ENCODE results near the gene POLH. TPM values are rescaled to one million over a fixed set of nuclear protein-coding genes. Genes with fewer than 3 reads are reported as not detected.
A peak's percentile ranks its signal among the peaks of the same experiment; 100 is the strongest.
"Not testable (repeated sequence)": the region's sequence is repeated elsewhere in the genome, so short reads cannot be mapped to it uniquely, and the experiment has no call there.

POLH gene
- total and polyA plus RNA-seq, 4 donors = 9.5 to 18.0 (median 11.9) TPM

GRCh38 chr6:43639984-43640800 is 64.2 kb downstream of the POLH start:
- peaks cover 39% of the 10 kb centered on the region for H3K4me1 ChIP-seq (ENCODE audit: control insufficient read depth, insufficient read depth, low read length)
- WGBS (ENCODE audit: insufficient coverage) = 85% methylated on average over 21 of the region's 21 CpGs
- no peak overlapping the region for H3K4me3 ChIP-seq (ENCODE audit: low read depth, low read length)
- no peaks in the 10 kb centered on the region for H3K9me3 ChIP-seq (ENCODE audit: control insufficient read depth, insufficient read depth, low read length)
- no peak overlapping the region for H3K27ac ChIP-seq (ENCODE audit: low read depth, low read length)
- no peak for DNase-seq (ENCODE audit: low read depth in 4 of 6, low spot score in 6 of 6)
- H3K27me3 ChIP-seq (ENCODE audit: control insufficient read depth, insufficient read depth, low read length) = no peaks in the 10 kb centered on the region
- peaks cover 43% of the 10 kb centered on the region for H3K36me3 ChIP-seq (ENCODE audit: control insufficient read depth, insufficient read depth, low read length)

GRCh38 chr6:43644940-43645612 is 69.1 kb downstream of the POLH start, which contains the start of gene RSPH9:
Gene RSPH9, plus strand, starts transcription at chr6:43645036. Its CDS starts 63 bp downstream, at chr6:43645099.
- peak in 2 of 6 donors; percentile 79 to 80 for DNase-seq (ENCODE audit: low read depth in 4 of 6, low spot score in 6 of 6)
- peak within 1 kb of the TSS; percentile 69 for H3K27ac ChIP-seq (ENCODE audit: low read depth, low read length)
- H3K4me1 ChIP-seq (ENCODE audit: control insufficient read depth, insufficient read depth, low read length) = peaks cover 12% of the 10 kb centered on the region
- H3K9me3 ChIP-seq (ENCODE audit: control insufficient read depth, insufficient read depth, low read length) = no peaks in the 10 kb centered on the region
- H3K36me3 ChIP-seq (ENCODE audit: control insufficient read depth, insufficient read depth, low read length) = peaks cover 23% of the 10 kb centered on the region
- WGBS (ENCODE audit: insufficient coverage) = 1% methylated on average over 52 of the region's 52 CpGs
- H3K27me3 ChIP-seq (ENCODE audit: control insufficient read depth, insufficient read depth, low read length) = no peaks in the 10 kb centered on the region
- H3K4me3 ChIP-seq (ENCODE audit: low read depth, low read length) = peak within 1 kb of the TSS; percentile 52

DNA sequence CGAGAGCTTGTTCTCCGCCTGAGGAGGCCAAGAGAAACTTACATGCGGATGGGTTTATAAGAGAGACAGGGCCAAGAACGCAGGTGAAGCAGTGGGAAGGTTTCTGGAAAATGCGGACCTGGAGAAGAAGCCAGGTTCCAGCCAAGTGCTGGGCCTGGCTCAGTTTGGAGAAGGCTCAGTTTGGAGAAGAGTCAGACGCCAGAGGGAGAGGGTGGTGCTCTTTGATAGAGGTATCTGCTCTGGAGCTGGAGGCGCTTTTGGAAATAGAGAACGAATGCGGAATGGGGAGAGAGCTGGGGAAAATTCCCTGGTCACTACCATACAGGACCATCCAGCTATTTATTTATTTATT is 69.6 kb downstream of the POLH start:
- H3K27ac ChIP-seq (ENCODE audit: low read depth, low read length) = no peak overlapping the region
- H3K9me3 ChIP-seq (ENCODE audit: control insufficient read depth, insufficient read depth, low read length) = no peaks in the 10 kb centered on the region
- 16% methylated on average over 6 of the region's 9 CpGs for WGBS (ENCODE audit: insufficient coverage)
- H3K36me3 ChIP-seq (ENCODE audit: control insufficient read depth, insufficient read depth, low read length) = peaks cover 18% of the 10 kb centered on the region
- H3K27me3 ChIP-seq (ENCODE audit: control insufficient read depth, insufficient read depth, low read length) = no peaks in the 10 kb centered on the region
- H3K4me1 ChIP-seq (ENCODE audit: control insufficient read depth, insufficient read depth, low read length) = peaks cover 10% of the 10 kb centered on the region
- peak overlapping the region; percentile 52 for H3K4me3 ChIP-seq (ENCODE audit: low read depth, low read length)
- DNase-seq (ENCODE audit: low read depth in 4 of 6, low spot score in 6 of 6) = no peak

DNA sequence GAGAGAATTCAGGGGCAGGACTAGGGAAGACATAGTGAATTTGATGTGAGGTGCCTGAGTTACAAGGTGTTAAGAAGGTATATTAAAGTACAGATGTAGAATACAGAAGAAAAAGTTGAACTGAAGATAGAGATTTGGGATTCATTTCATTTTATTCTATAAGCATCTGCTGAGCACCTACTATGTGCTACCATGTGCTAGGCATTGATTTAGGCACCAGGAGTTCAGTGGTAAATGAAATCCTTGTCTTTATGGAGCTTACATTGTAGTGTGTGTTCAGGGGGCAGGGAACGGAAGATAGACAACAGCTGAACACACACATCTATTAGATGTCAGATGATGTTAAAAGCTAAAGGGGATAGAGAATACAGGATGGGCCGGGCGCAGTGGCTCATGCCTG is 71.6 kb downstream of the POLH start:
- Histone ChIP-seq H3K27ac (ENCODE audit: low read depth, low read length) (no peak overlapping the region), H3K4me1 (ENCODE audit: control insufficient read depth, insufficient read depth, low read length) (peaks cover 10% of the 10 kb centered on the region), H3K4me3 (ENCODE audit: low read depth, low read length) (no peak overlapping the region), H3K27me3 (ENCODE audit: control insufficient read depth, insufficient read depth, low read length) (no peaks in the 10 kb centered on the region), H3K9me3 (ENCODE audit: control insufficient read depth, insufficient read depth, low read length) (no peaks in the 10 kb centered on the region), H3K36me3 (ENCODE audit: control insufficient read depth, insufficient read depth, low read length) (peaks cover 2% of the 10 kb centered on the region)
- no peak for DNase-seq (ENCODE audit: low read depth in 4 of 6, low spot score in 6 of 6)
- WGBS (ENCODE audit: insufficient coverage) = no CpG with 5 or more reads among the region's 3 CpGs

GRCh38 chr6:43648248-43648647 is 72.3 kb downstream of the POLH start:
- peaks cover 10% of the 10 kb centered on the region for H3K4me1 ChIP-seq (ENCODE audit: control insufficient read depth, insufficient read depth, low read length)
- no peak overlapping the region for H3K4me3 ChIP-seq (ENCODE audit: low read depth, low read length)
- H3K27me3 ChIP-seq (ENCODE audit: control insufficient read depth, insufficient read depth, low read length) = no peaks in the 10 kb centered on the region
- H3K27ac ChIP-seq (ENCODE audit: low read depth, low read length) = no peak overlapping the region
- H3K36me3 ChIP-seq (ENCODE audit: control insufficient read depth, insufficient read depth, low read length) = no peaks in the 10 kb centered on the region
- WGBS (ENCODE audit: insufficient coverage) = 92% methylated on average over 1 of the region's 2 CpGs
- no peaks in the 10 kb centered on the region for H3K9me3 ChIP-seq (ENCODE audit: control insufficient read depth, insufficient read depth, low read length)
- DNase-seq (ENCODE audit: low read depth in 4 of 6, low spot score in 6 of 6) = no peak

- H3K27me3 ChIP-seq (ENCODE audit: control insufficient read depth, insufficient read depth, low read length); H3K4me1 ChIP-seq (ENCODE audit: control insufficient read depth, insufficient read depth, low read length); H3K9me3 ChIP-seq (ENCODE audit: control insufficient read depth, insufficient read depth, low read length); H3K4me3 ChIP-seq (ENCODE audit: low read depth, low read length); DNase-seq (ENCODE audit: low read depth in 4 of 6, low spot score in 6 of 6); H3K27ac ChIP-seq (ENCODE audit: low read depth, low read length): not testable (repeated sequence)
- peaks cover 12% of the 10 kb centered on the region for H3K36me3 ChIP-seq (ENCODE audit: control insufficient read depth, insufficient read depth, low read length)
- 100% methylated on average over 1 of the region's 2 CpGs for WGBS (ENCODE audit: insufficient coverage)
Observed at GRCh38 chr6:43652822-43653221, 76.8 kb downstream of the POLH start.

- DNase-seq (ENCODE audit: low read depth in 4 of 6, low spot score in 6 of 6) = no peak
- Histone ChIP-seq H3K36me3 (ENCODE audit: control insufficient read depth, insufficient read depth, low read length) (peaks cover 16% of the 10 kb centered on the region), H3K4me1 (ENCODE audit: control insufficient read depth, insufficient read depth, low read length) (no peaks in the 10 kb centered on the region), H3K27me3 (ENCODE audit: control insufficient read depth, insufficient read depth, low read length) (no peaks in the 10 kb centered on the region), H3K27ac (ENCODE audit: low read depth, low read length) (no peak overlapping the region), H3K9me3 (ENCODE audit: control insufficient read depth, insufficient read depth, low read length) (no peaks in the 10 kb centered on the region), H3K4me3 (ENCODE audit: low read depth, low read length) (no peak overlapping the region)
- WGBS (ENCODE audit: insufficient coverage) = 80% methylated on average over 1 of the region's 3 CpGs
Observed at GRCh38 chr6:43657221-43657802, 81.3 kb downstream of the POLH start.

DNA sequence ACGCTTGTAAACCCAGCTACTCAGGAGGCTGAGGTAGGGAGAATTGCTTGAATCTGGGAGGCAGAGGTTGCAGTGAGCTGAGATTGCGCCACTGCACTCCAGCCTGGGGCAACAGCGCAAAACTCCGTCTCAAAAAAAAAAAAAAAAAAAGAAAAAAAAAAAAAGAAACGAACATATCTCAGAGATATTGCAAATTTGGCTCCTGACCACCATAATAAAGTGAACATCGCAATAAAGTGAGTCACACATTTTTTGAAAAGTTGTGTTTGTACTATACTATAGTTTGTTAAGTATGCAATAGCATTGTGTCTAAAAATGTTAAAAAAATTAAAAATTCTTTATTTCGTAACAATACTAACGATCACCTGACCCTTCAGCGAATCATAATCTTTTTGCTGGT is 82.2 kb downstream of the POLH start:
- no peak overlapping the region for H3K4me3 ChIP-seq (ENCODE audit: low read depth, low read length)
- H3K27me3 ChIP-seq (ENCODE audit: control insufficient read depth, insufficient read depth, low read length) = no peaks in the 10 kb centered on the region
- H3K4me1 ChIP-seq (ENCODE audit: control insufficient read depth, insufficient read depth, low read length) = no peaks in the 10 kb centered on the region
- no peaks in the 10 kb centered on the region for H3K9me3 ChIP-seq (ENCODE audit: control insufficient read depth, insufficient read depth, low read length)
- DNase-seq (ENCODE audit: low read depth in 4 of 6, low spot score in 6 of 6) = no peak
- 100% methylated on average over 2 of the region's 9 CpGs for WGBS (ENCODE audit: insufficient coverage)
- H3K36me3 ChIP-seq (ENCODE audit: control insufficient read depth, insufficient read depth, low read length) = peaks cover 16% of the 10 kb centered on the region
- no peak overlapping the region for H3K27ac ChIP-seq (ENCODE audit: low read depth, low read length)

GRCh38 chr6:43662948-43663347 is 87.0 kb downstream of the POLH start:
- H3K4me1 ChIP-seq (ENCODE audit: control insufficient read depth, insufficient read depth, low read length) = peaks cover 13% of the 10 kb centered on the region
- WGBS (ENCODE audit: insufficient coverage) = no CpG with 5 or more reads among the region's 5 CpGs
- H3K36me3 ChIP-seq (ENCODE audit: control insufficient read depth, insufficient read depth, low read length); H3K27me3 ChIP-seq (ENCODE audit: control insufficient read depth, insufficient read depth, low read length); H3K27ac ChIP-seq (ENCODE audit: low read depth, low read length); H3K4me3 ChIP-seq (ENCODE audit: low read depth, low read length); DNase-seq (ENCODE audit: low read depth in 4 of 6, low spot score in 6 of 6); H3K9me3 ChIP-seq (ENCODE audit: control insufficient read depth, insufficient read depth, low read length): not testable (repeated sequence)

Data from spinal cord (tissue), 10 donors.